Loucy (cell line): ENCODE data around the gene MAP4K2.

Source experiments
- EZH2phosphoT487 ChIP-seq: fragments of 200-600 bp; IDR thresholded peaks from 2 replicates; pipeline ENCODE4 v1.6.1; 2018; ENCODE audit warnings: antibody characterized with exemption, mild to moderate bottlenecking, moderate library complexity, borderline replicate concordance
- TF ChIP-seq, protein P1 (sequence below): fragments of 200-600 bp; sonication (generic); conservative IDR thresholded peaks from 2 replicates; pipeline ENCODE4 v1.5.1; 2014; ENCODE audit warnings: mild to moderate bottlenecking, antibody characterized with exemption, low read length

DNA sequence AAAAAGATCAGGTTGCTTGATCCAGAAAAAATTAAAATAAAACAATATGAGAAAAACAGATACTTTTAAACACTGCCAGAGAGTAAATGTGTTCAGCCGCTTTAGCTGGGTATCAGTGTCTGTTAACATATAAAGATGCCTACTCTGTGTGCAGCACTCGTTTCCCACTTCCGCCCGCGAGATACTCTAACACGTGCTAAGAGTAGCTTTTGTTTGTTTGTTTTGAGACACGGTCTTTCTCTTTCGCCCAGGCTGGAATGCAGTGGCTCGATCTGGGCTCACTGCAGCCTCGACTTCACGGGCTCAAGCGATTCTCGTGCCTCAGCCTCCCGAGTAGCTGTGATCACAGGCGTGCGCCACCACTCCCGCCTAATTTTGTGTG lies 7.9 kb upstream of the MAP4K2 start:
- TF ChIP-seq, protein P1, sequence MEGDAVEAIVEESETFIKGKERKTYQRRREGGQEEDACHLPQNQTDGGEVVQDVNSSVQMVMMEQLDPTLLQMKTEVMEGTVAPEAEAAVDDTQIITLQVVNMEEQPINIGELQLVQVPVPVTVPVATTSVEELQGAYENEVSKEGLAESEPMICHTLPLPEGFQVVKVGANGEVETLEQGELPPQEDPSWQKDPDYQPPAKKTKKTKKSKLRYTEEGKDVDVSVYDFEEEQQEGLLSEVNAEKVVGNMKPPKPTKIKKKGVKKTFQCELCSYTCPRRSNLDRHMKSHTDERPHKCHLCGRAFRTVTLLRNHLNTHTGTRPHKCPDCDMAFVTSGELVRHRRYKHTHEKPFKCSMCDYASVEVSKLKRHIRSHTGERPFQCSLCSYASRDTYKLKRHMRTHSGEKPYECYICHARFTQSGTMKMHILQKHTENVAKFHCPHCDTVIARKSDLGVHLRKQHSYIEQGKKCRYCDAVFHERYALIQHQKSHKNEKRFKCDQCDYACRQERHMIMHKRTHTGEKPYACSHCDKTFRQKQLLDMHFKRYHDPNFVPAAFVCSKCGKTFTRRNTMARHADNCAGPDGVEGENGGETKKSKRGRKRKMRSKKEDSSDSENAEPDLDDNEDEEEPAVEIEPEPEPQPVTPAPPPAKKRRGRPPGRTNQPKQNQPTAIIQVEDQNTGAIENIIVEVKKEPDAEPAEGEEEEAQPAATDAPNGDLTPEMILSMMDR: no peak
- no peak for TF ChIP-seq EZH2phosphoT487
